Aorta (tissue), 5 donors: ENCODE measurements around the gene C6orf120. TPM values are rescaled to one million over a fixed set of nuclear protein-coding genes. Genes with fewer than 3 reads are reported as not detected.

ENCODE experiments used
- ATAC-seq: fragments of 200-7000 bp; cut with Tn5 transposase; one replicate; pipeline ENCODE4 v1.9.1; 2022; ENCODE audit warnings: moderate library complexity; ENCODE audit not compliant: low FRiP score
- DNase-seq, 2 donors: peaks; one replicate each; pipeline ENCODE4 v3.0.0-alpha.2; 2020
- H3K27ac ChIP-seq, 2 donors: one replicate each; pipeline ENCODE4 v1.5.1; 2013; ENCODE audit warnings: low read length in 2 of 2, mild to moderate bottlenecking in 2 of 2, moderate library complexity in 2 of 2, control low read depth in 1 of 2, inconsistent platforms in 1 of 2, low read depth in 1 of 2
- H3K27me3 ChIP-seq, 2 donors: one replicate each; pipeline ENCODE4 v1.6.1; 2013; ENCODE audit warnings: control low read depth in 1 of 2, low read length in 1 of 2, mild to moderate bottlenecking in 1 of 2, moderate library complexity in 1 of 2; ENCODE audit not compliant: insufficient read depth in 2 of 2, control insufficient read depth in 1 of 2
- H3K36me3 ChIP-seq, 2 donors: one replicate each; pipeline ENCODE4 v1.6.1; 2013; ENCODE audit warnings: control low read depth in 1 of 2, low read length in 1 of 2, mild to moderate bottlenecking in 1 of 2; ENCODE audit not compliant: insufficient read depth in 2 of 2, control insufficient read depth in 1 of 2
- H3K4me1 ChIP-seq, 2 donors: one replicate each; pipeline ENCODE4 v1.6.1; 2013; ENCODE audit warnings: low read length in 2 of 2, control low read depth in 1 of 2, mild to moderate bottlenecking in 1 of 2, moderate library complexity in 1 of 2; ENCODE audit not compliant: insufficient read depth in 2 of 2, control insufficient read depth in 1 of 2
- H3K4me3 ChIP-seq, 2 donors: one replicate each; pipeline ENCODE4 v1.5.1; 2013; ENCODE audit warnings: low read length in 2 of 2, control low read depth in 1 of 2, mild to moderate bottlenecking in 1 of 2
- H3K9me3 ChIP-seq: one replicate; pipeline ENCODE4 v1.6.1; 2013; ENCODE audit warnings: mild to moderate bottlenecking, low read length; ENCODE audit not compliant: control insufficient read depth
- WGBS, 2 donors: extraction: QIAGEN DNeasy Blood & Tissue Kit; methylation state at CpG; one replicate each; pipeline ENCODE4 v1.1.7; 2013; 5-methylcytosine and 5-hydroxymethylcytosine counted together
- intact Hi-C, 2 donors: fragments of 100-400 bp; cut with DNase I; formaldehyde crosslinking; loops; one replicate each; pipeline versions ENCODE4 v1.14.2 to v1.15.0; 2022
- long read RNA-seq, 2 donors: library from polyadenylated mRNA; unstranded; transcript quantifications; one replicate each; pipeline ENCODE4 v2.0.0, GENCODE V29; 2020 to 2021
- polyA plus RNA-seq, 2 donors: library from polyadenylated mRNA; stranded (reverse); fragments of 200-250 nt; gene quantifications; one replicate each; pipeline ENCODE4 v1.2.3, GENCODE V29; 2013
- total RNA-seq, 2 donors: library from RNA; stranded (reverse); fragmentation: NEBNext Ultra II Directional; extraction: Animal tissue kit (Norgen Biotek cat#: 25700); gene quantifications; one replicate each; pipeline ENCODE4 v1.2.1, GENCODE V29; 2021
- donor health status: healthy with polysubstance abuse.
- donor health status: Bipolar disorder and iron deficiency.
- donor health status: DM: no; HTN: no; CAD: no.
- donor health status: DM: no; HTN: no; CAD: no.
- donor health status: DM: yes; HTN: yes; CAD: no.

The C6orf120 gene
- total RNA-seq (10 to 100 TPM; 18.3 to 20.6 TPM), polyA plus RNA-seq (1 to 10 TPM; 7.9 to 9.0 TPM)
- long read RNA-seq, donor 1, transcript C6orf120-201 (1 exons, 2,667 nt): major isoform, 41 of 41 reads
- long read RNA-seq, donor 1, partial matches to known transcripts: 0 of 41 reads
- long read RNA-seq, donor 1, other reads (novel, unspliced or antisense): 0 of 41 reads
- long read RNA-seq, donor 2, transcript C6orf120-201 (1 exons, 2,667 nt): major isoform, 18 of 19 reads
- long read RNA-seq, donor 2, partial matches to known transcripts: 0 of 19 reads
- long read RNA-seq, donor 2, other reads (novel, unspliced or antisense): 1 of 19 reads

DNA sequence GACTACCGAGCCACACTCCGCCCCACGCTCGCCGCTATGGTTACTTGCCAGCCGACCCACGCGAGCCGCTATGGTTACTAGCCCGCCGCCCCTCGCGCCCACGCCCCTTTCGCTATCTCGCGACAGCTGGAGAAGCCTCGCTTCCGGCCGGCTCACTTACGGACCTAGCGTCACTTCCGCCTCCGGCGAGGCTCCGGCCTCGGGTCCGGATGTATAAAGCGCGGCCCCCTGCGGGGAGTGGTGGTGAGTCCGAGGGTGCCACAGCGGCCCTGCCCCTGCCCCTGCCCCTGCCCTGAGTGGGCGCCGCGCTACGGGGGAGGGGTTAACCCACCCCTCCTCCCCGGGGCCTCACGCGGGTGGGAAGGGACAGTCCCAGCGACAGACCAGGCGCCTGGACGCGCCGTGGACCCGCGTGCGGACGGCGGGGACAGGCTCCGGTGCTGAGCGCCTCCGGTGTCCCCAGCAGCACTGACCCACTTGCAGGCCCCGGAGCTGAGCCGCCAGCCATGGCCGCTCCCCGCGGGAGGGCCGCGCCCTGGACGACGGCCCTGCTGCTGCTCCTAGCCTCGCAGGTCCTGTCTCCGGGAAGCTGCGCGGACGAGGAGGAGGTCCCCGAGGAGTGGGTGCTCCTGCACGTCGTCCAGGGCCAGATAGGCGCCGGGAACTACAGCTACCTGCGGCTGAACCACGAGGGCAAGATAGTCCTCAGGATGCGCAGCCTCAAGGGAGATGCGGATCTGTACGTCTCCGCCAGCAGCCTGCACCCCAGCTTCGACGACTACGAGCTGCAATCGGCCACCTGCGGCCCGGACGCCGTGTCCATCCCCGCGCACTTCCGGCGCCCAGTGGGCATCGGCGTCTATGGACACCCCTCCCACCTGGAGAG lies at the start of gene C6orf120, which contains the start of gene WDR27:
C6orf120 (plus strand) TSS at position 173 of the 886 bp plus-strand sequence; CDS start at position 507, 334 bp downstream.
WDR27 (minus strand) TSS at position 76 of the 886 bp plus-strand sequence. CDS start 13,024 bp downstream, outside the sequence.
- WGBS, 2 donors: 0% methylated on average over 71 to 92 of the region's 92 CpGs

DNA sequence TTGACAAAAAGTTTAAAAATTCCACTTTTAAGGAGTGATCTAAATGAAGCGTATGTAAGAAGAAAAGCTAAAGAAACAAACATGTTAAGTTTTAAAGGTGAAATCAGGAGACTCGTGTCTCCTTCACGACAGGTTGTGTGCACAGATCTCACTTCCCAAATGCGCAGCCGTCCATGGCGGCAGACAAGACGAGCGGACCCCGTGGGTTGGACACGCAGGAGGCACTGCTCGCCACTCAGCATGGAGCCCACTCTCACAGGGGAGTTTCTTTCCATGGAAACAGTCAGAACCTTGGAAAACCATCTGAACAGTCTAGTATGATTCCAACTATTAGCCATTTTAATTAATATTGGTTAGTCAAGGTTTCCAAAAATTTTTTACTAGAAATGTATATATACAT lies 49.0 kb upstream of the C6orf120 start:
- Histone ChIP-seq H3K9me3 (no peaks in the 10 kb centered on the region), H3K4me1 (no peaks in the 10 kb centered on the region), H3K27ac (no peak overlapping the region), H3K36me3 (peaks cover 0 to 3% of the 10 kb centered on the region in 2 donors), H3K27me3 (no peaks in the 10 kb centered on the region), H3K4me3 (no peak overlapping the region)
- peak in 1 of 2 donors; percentile 44 for DNase-seq
- intact Hi-C loops: no loop called here
- no peak for ATAC-seq
- WGBS, 2 donors: 93 to 95% methylated on average over 11 of the region's 11 CpGs

More for the DNA sequence above, at the start of gene C6orf120, which contains the start of gene WDR27:
- peak; percentile 99 for ATAC-seq
- Histone ChIP-seq H3K36me3 (no peaks in the 10 kb centered on the region), H3K27ac (peak within 1 kb of the TSS; percentile 63 to 77), H3K9me3 (no peaks in the 10 kb centered on the region), H3K27me3 (no peaks in the 10 kb centered on the region), H3K4me1 (no peaks in the 10 kb centered on the region), H3K4me3 (peak within 1 kb of the TSS; percentile 59 to 85)
- intact Hi-C loops: loop anchor here (1.0 to 10.0 kb wide), 3 partner anchors 21 to 53 kb away; partner anchors contain the start of genes DYNLT2 (in 2 of the 2) and ERMARD (in 2 of the 2)
- peak; percentile 98 to 100 for DNase-seq

DNA sequence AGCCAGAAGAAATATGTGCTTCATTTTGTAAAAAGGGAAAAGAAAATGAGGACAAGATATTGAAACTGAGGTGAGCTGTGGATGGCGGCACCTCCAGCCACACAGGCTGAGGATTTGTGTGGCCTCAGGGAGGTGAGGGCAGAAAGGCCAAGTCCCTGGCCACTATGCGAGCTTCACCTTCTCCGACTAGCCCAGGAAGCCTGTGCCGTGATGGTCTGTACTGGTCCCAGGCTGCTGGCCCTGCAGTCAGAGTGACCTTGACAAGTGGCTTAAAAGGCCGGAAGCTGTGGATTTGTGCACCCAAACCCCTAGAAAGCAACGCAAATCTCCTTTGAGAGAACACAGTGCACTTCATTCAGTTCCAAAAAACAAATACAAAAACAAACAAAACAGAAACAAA lies 48.2 kb upstream of the C6orf120 start:
- no peaks in the 10 kb centered on the region for H3K27me3 ChIP-seq
- peak in 1 of 2 donors; percentile 58 for DNase-seq
- ATAC-seq: no peak
- no peak overlapping the region for H3K27ac ChIP-seq
- no peaks in the 10 kb centered on the region for H3K9me3 ChIP-seq
- 55 to 72% methylated on average over 6 of the region's 6 CpGs for WGBS, 2 donors
- H3K36me3 ChIP-seq: peaks cover 0 to 3% of the 10 kb centered on the region in 2 donors
- no peaks in the 10 kb centered on the region for H3K4me1 ChIP-seq
- H3K4me3 ChIP-seq: no peak overlapping the region
- intact Hi-C loops: no loop called here

DNA sequence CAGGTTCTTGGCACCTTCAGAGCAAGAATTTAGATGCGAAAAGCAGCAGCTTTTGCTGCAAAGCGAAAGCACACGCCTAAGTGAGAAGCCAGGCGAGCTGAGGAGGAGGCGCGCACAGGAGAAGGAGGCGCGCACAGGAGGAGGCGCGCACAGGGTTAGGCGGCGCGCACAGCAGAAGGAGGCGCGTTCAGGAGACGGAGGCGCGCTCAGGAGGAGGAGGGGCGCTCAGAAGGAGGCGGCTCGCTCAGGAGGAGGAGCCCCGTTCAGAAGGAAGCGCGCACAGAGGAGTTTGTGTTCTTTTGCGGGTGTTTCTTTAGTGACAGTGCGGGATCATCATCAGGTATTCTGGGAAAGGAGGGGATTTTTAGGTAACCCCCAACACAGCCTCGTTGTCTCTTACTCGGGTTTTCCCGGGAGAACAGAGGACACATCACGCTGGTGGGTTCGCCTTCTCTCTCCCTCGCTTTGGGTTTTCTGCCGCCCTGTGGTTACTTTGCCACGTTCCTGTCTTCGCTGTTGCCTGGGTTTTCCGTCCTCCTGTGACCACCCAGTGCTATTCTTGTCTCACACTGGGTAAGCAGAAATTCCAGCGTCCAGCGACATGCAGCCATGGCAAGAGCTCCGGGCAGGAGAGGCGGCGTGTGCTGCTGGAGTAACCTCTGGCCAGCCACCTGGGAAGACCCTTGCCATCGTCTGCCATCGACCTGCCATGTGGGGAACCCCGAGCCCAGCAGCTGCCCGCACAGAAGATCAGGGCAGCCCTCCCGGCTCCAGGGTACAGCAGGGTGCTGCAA lies 47.1 kb upstream of the C6orf120 start:
- intact Hi-C loops: no loop called here
- ATAC-seq: peak; percentile 93
- H3K36me3 ChIP-seq: peaks cover 0 to 3% of the 10 kb centered on the region in 2 donors

DNA sequence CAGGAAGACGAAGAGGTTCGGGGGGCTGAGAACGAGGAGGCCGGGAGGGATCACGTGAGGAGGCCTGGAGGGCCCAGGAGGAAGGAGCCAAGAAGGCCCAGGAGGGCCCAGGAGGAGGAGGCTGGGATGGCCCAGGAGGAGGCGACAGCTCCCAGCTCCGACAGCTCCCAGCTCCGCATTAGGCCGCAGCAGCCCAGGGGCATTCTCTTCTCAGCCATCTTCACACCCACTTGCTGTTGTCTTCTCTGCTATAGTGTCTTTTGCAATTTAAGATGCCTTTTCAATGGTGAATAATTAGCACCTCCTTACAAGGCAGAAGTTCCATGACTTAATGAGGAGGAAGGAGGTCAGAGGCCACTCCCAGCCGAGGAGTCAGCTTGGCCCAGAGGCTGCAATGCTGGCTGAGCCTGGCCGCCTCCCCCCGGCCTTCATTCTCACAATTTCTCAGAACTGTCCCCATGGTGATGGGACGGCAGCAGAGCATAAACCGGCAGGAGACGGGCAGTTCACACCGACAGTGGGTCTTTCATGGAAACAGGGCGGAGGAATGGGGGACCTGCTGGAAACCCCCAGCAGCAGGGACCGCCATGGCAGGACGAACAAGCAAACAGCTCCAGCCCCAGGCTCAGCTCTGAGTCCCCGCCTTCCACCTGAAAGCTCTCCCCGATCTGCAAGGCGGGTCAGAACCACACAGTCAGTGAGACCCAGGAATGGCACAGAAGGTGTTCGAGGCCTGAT lies 45.2 kb upstream of the C6orf120 start:
- Histone ChIP-seq H3K27ac (no peak overlapping the region), H3K27me3 (no peaks in the 10 kb centered on the region), H3K9me3 (no peaks in the 10 kb centered on the region), H3K4me3 (no peak overlapping the region), H3K36me3 (peaks cover 0 to 2% of the 10 kb centered on the region in 2 donors), H3K4me1 (no peaks in the 10 kb centered on the region)
- WGBS, 2 donors: 95% methylated on average over 23 of the region's 23 CpGs
- intact Hi-C loops: no loop called here
- no peak for ATAC-seq
- DNase-seq: no peak

More for the DNA sequence above, 47.1 kb upstream of the C6orf120 start:
- H3K4me1 ChIP-seq: no peaks in the 10 kb centered on the region
- 47 to 48% methylated on average over 46 of the region's 46 CpGs for WGBS, 2 donors
- H3K27ac ChIP-seq: peak overlapping the region in 1 of 2 donors; percentile 4
- H3K4me3 ChIP-seq: peak overlapping the region in 1 of 2 donors; percentile 28
- peak; percentile 87 to 91 for DNase-seq
- no peaks in the 10 kb centered on the region for H3K27me3 ChIP-seq
- no peaks in the 10 kb centered on the region for H3K9me3 ChIP-seq

DNA sequence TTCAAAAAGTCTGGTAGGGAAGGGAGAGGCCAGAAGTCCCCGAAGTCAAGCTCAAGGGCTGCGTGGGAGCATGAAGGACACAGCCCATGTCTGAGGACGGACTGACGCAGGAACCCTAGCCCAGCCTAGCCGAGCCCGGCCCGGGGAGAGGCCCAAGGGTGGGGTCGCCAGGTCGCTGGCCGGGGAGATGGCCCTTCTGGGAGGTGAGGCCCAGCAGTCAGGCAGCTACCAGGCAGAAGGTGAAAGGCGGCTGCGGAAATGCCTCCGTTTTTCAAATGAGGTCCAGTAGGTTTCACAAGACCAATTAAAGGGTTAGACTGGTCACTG lies 44.7 kb upstream of the C6orf120 start:
- H3K9me3 ChIP-seq: no peaks in the 10 kb centered on the region
- no peaks in the 10 kb centered on the region for H3K27me3 ChIP-seq
- no peaks in the 10 kb centered on the region for H3K4me1 ChIP-seq
- H3K4me3 ChIP-seq: no peak overlapping the region
- ATAC-seq: no peak
- DNase-seq: peak in 1 of 2 donors; percentile 65
- peaks cover 0 to 2% of the 10 kb centered on the region in 2 donors for H3K36me3 ChIP-seq
- WGBS, 2 donors: 86 to 91% methylated on average over 13 of the region's 13 CpGs
- H3K27ac ChIP-seq: no peak overlapping the region
- intact Hi-C loops: no loop called here

DNA sequence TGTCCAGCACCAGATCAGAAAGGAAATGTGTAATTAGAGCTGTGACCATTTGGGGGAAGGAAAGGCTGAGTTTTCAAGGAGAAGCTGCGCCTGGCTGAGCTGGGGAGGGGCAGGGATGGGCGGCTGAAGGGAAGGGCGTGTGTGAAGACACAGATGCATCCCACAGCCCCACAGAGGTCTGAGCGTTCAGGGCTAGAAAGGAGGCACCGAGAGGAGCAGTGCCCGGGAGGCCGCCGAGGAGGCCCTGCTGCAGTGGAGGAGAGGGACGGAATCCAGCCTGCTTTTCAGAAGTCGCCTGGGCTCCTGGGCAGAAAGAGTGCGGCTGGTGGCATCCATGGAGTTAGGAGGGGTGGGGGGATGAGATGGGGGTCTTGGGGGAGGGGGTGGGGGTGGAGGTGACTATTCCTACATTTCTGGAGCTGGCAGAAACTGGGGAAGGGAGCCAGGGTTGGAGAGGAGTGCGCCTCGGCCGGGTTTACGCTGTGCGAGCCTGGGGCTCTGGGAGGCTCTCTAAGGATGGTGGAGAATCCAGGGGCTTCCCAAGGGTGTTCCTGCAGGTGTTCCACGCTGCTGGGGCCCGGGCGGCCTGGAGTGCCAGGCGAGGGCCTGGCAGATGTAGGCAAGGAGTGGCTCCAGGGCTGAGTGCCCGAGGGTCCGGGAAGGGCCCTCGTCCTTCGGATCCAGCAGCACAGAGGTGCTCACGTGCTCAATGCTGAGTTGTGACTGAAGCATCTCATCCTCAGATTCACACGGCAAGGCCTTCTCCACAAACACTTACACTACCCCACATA lies 41.9 kb upstream of the C6orf120 start:
- H3K27ac ChIP-seq: no peak overlapping the region
- DNase-seq (peak in 1 of 2 donors; percentile 55), ATAC-seq (no peak)
- no peaks in the 10 kb centered on the region for H3K27me3 ChIP-seq
- no peak overlapping the region for H3K4me3 ChIP-seq
- intact Hi-C loops: no loop called here
- 95% methylated on average over 25 to 26 of the region's 26 CpGs for WGBS, 2 donors
- H3K36me3 ChIP-seq: peaks cover 0 to 4% of the 10 kb centered on the region in 2 donors
- no peaks in the 10 kb centered on the region for H3K4me1 ChIP-seq
- no peaks in the 10 kb centered on the region for H3K9me3 ChIP-seq
